ENCODE data around the gene CAMTA1. TPM values are rescaled to one million over a fixed set of nuclear protein-coding genes. Genes with fewer than 3 reads are reported as not detected.

CAMTA1 gene
- total RNA-seq, 1 donor from 2014 or later: 38.1 TPM

DNA sequence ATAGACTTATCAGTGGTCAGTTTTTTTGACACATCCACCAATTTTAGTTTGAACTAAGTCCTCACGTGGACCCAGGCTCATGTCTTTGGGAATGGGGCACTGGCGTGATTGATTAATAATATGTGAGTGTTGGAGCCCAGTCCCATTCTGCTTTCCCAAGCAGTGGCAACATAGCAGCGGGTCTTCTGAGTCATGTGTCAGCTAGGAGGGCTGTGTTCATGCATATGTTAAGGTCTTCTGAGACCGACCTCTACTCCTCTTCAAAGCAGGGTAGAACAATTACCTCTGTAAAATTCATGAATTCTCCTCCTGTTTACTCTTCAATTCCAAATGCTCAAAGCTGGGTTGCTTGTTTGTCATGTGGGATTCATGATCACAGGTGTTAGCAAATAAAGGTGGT lies 291.3 kb downstream of the CAMTA1 start:
- no peaks in the 10 kb centered on the region for H3K9me3 ChIP-seq (ENCODE audit: control insufficient read depth in 3 of 3, low read length in 3 of 3)
- H3K9ac ChIP-seq (ENCODE audit: low read depth in 1 of 3, low read length in 3 of 3): no peak overlapping the region
- peaks cover 0 to 3% (median 0%) of the 10 kb centered on the region in 3 donors for H3K27me3 ChIP-seq (ENCODE audit: control insufficient read depth in 3 of 3, insufficient read depth in 3 of 3, low read length in 3 of 3)
- no peaks in the 10 kb centered on the region for H3K36me3 ChIP-seq (ENCODE audit: control insufficient read depth in 3 of 3, insufficient read depth in 3 of 3, low read length in 3 of 3)
- no peak overlapping the region for H3K4me3 ChIP-seq (ENCODE audit: low read length in 3 of 3)
- H3K4me1 ChIP-seq (ENCODE audit: control insufficient read depth in 3 of 3, insufficient read depth in 3 of 3, low read length in 3 of 3): no peaks in the 10 kb centered on the region
- no peak overlapping the region for H3K27ac ChIP-seq (ENCODE audit: low read depth, low read length)

DNA sequence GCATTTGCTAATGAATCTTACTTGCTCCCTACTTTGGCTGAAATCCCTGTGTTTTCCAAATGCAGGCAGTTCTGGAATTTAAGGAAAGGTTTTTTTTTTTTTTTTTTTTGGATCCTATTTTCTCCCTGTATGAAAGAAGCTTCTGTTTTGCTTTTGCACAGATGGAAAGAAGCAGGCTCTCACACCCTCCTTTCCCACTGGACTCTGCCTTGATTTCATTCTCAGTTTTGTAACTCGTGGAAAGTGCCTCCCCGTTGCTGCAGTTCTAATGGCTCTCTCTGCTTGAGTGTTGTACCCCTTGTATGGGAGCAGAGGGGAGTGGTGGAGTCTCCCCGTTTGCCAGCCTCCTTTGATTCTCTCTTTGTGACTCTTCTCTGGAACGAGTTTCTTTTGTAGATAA lies 291.9 kb downstream of the CAMTA1 start:
- Histone ChIP-seq H3K4me1 (ENCODE audit: control insufficient read depth in 3 of 3, insufficient read depth in 3 of 3, low read length in 3 of 3) (no peaks in the 10 kb centered on the region), H3K9me3 (ENCODE audit: control insufficient read depth in 3 of 3, low read length in 3 of 3) (no peaks in the 10 kb centered on the region), H3K27me3 (ENCODE audit: control insufficient read depth in 3 of 3, insufficient read depth in 3 of 3, low read length in 3 of 3) (peaks cover 0 to 3% (median 0%) of the 10 kb centered on the region in 3 donors), H3K36me3 (ENCODE audit: control insufficient read depth in 3 of 3, insufficient read depth in 3 of 3, low read length in 3 of 3) (no peaks in the 10 kb centered on the region), H3K4me3 (ENCODE audit: low read length in 3 of 3) (no peak overlapping the region), H3K9ac (ENCODE audit: low read depth in 1 of 3, low read length in 3 of 3) (no peak overlapping the region), H3K27ac (ENCODE audit: low read depth, low read length) (no peak overlapping the region)

DNA sequence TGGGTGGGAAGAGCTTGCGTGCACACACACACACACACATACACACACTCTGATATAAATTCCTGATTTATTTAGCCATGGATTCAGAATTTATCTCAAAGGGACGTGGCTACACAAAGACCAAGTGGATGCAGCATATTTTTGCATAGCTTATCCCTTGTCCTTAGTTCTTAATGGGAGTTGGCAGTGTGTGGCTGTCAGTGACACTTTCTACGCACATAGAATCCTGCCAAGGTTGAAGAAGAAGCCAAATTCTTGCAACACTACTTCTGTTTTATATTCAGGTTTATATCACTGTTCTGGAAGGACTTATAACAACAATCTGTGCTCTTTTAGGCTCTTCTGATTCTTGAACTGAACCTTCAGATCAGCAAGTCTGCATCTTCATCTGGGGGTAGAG lies 292.7 kb downstream of the CAMTA1 start:
- Histone ChIP-seq H3K4me3 (ENCODE audit: low read length in 3 of 3) (no peak overlapping the region), H3K9me3 (ENCODE audit: control insufficient read depth in 3 of 3, low read length in 3 of 3) (no peaks in the 10 kb centered on the region), H3K27me3 (ENCODE audit: control insufficient read depth in 3 of 3, insufficient read depth in 3 of 3, low read length in 3 of 3) (peaks cover 0 to 3% (median 0%) of the 10 kb centered on the region in 3 donors), H3K36me3 (ENCODE audit: control insufficient read depth in 3 of 3, insufficient read depth in 3 of 3, low read length in 3 of 3) (no peaks in the 10 kb centered on the region), H3K27ac (ENCODE audit: low read depth, low read length) (no peak overlapping the region), H3K4me1 (ENCODE audit: control insufficient read depth in 3 of 3, insufficient read depth in 3 of 3, low read length in 3 of 3) (no peaks in the 10 kb centered on the region), H3K9ac (ENCODE audit: low read depth in 1 of 3, low read length in 3 of 3) (no peak overlapping the region)

DNA sequence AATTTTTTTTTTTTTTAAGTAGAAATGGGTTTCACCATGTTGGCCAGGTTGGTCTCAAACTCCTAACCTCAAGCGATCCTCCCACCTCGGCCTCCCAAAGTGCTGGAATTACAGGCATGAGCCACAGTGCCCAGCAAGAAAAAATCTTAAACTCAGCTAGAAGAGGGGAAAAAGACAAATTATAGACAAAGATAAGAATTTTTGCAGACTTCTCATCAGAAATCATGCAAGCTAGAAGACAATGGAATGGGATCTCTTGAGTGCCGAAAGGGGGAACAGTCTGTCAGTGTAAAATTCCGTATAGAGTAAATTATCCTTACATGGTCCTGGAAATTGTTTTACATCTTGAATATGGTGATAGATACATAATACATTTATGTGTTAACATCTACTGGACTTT lies 294.4 kb downstream of the CAMTA1 start:
- H3K4me1 ChIP-seq (ENCODE audit: control insufficient read depth in 3 of 3, insufficient read depth in 3 of 3, low read length in 3 of 3): no peaks in the 10 kb centered on the region
- no peak overlapping the region for H3K4me3 ChIP-seq (ENCODE audit: low read length in 3 of 3)
- no peak overlapping the region for H3K9ac ChIP-seq (ENCODE audit: low read depth in 1 of 3, low read length in 3 of 3)
- H3K36me3 ChIP-seq (ENCODE audit: control insufficient read depth in 3 of 3, insufficient read depth in 3 of 3, low read length in 3 of 3): no peaks in the 10 kb centered on the region
- H3K9me3 ChIP-seq (ENCODE audit: control insufficient read depth in 3 of 3, low read length in 3 of 3): no peaks in the 10 kb centered on the region
- H3K27ac ChIP-seq (ENCODE audit: low read depth, low read length): no peak overlapping the region
- H3K27me3 ChIP-seq (ENCODE audit: control insufficient read depth in 3 of 3, insufficient read depth in 3 of 3, low read length in 3 of 3): peaks cover 0 to 7% (median 4%) of the 10 kb centered on the region in 3 donors

DNA sequence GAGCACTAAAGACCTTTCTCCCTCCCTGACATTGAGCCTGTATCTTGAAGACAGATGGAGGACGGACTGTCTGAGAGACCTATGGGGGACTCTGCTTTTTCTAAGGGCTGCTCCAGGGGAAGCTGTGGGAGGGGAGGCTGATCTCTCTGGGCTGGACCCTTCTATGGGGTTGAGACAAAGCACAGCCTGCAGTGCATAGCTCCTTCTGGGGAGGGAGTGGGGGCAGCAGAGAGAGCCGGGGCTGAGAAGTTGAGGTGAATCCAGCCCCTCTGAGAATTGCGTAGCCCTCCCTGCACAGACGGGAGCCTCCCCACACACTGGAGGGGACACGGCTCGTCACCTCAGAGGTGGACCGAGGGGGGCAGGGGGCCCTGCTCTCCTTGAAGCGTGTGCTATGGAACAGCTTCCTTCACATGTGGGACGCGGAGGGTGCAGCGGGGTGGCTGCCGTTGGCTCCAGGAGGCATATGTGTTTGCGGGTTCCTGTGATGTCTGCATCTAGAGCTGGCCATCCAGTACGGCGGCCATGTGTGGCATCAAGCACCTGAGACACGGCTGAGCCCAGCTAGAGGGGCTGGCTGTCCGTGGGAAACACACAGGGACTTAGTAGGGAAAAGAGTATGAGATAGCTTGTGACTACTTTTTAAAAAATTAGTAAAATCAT lies 299.1 kb downstream of the CAMTA1 start:
- Histone ChIP-seq H3K36me3 (ENCODE audit: control insufficient read depth in 3 of 3, insufficient read depth in 3 of 3, low read length in 3 of 3) (no peaks in the 10 kb centered on the region), H3K4me1 (ENCODE audit: control insufficient read depth in 3 of 3, insufficient read depth in 3 of 3, low read length in 3 of 3) (no peaks in the 10 kb centered on the region), H3K9ac (ENCODE audit: low read depth in 1 of 3, low read length in 3 of 3) (no peak overlapping the region), H3K9me3 (ENCODE audit: control insufficient read depth in 3 of 3, low read length in 3 of 3) (no peaks in the 10 kb centered on the region), H3K4me3 (ENCODE audit: low read length in 3 of 3) (no peak overlapping the region), H3K27me3 (ENCODE audit: control insufficient read depth in 3 of 3, insufficient read depth in 3 of 3, low read length in 3 of 3) (peaks cover 0 to 20% (median 19%) of the 10 kb centered on the region in 3 donors), H3K27ac (ENCODE audit: low read depth, low read length) (no peak overlapping the region)

DNA sequence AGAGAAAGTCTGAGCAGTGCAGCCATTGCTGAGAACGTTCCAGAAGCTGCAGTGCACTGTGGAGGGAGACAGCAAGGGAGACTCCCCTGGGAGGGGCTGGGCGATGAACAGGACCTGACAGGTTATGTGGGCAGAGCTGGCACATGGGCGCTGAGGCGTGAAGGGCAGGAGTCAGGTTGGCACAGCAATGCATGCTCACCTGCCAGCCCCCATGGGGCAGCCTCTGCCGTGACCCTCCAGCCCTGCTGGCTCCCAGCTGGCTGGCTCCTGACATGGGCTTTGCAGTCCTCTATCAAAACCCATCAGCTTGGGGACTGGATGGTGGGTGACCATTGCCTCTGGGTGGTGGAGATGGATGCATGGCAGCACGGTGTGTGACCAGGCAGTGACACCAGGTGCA lies 300.3 kb downstream of the CAMTA1 start:
- H3K4me3 ChIP-seq (ENCODE audit: low read length in 3 of 3): no peak overlapping the region
- H3K27ac ChIP-seq (ENCODE audit: low read depth, low read length): no peak overlapping the region

DNA sequence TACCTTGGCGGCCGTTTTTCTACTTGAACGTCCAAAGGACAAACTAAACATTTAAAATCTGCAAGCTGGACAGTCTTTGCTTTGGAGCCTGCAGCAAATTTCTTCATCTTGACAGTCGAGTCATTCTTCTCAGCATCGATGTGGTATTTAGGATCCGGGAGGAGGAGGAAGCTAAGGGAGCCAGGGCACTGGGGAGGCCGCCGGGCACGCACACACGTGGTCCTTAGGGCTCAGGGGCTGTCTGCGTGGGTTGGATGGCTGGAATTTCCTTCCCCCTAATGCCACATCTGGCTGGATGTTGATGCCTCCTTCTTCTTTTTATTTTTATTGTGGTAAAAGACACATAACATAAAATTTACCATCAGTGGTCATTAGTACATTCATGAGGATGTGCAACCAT lies 300.9 kb downstream of the CAMTA1 start:
- Histone ChIP-seq H3K27me3 (ENCODE audit: control insufficient read depth in 3 of 3, insufficient read depth in 3 of 3, low read length in 3 of 3) (peaks cover 0 to 20% (median 19%) of the 10 kb centered on the region in 3 donors), H3K4me3 (ENCODE audit: low read length in 3 of 3) (no peak overlapping the region), H3K36me3 (ENCODE audit: control insufficient read depth in 3 of 3, insufficient read depth in 3 of 3, low read length in 3 of 3) (no peaks in the 10 kb centered on the region), H3K9me3 (ENCODE audit: control insufficient read depth in 3 of 3, low read length in 3 of 3) (no peaks in the 10 kb centered on the region), H3K9ac (ENCODE audit: low read depth in 1 of 3, low read length in 3 of 3) (no peak overlapping the region), H3K4me1 (ENCODE audit: control insufficient read depth in 3 of 3, insufficient read depth in 3 of 3, low read length in 3 of 3) (peaks cover 0 to under 1% (median 0%) of the 10 kb centered on the region in 3 donors), H3K27ac (ENCODE audit: low read depth, low read length) (no peak overlapping the region)

More for the DNA sequence above, 300.3 kb downstream of the CAMTA1 start:
- H3K27me3 ChIP-seq (ENCODE audit: control insufficient read depth in 3 of 3, insufficient read depth in 3 of 3, low read length in 3 of 3): peaks cover 0 to 20% (median 19%) of the 10 kb centered on the region in 3 donors
- no peaks in the 10 kb centered on the region for H3K36me3 ChIP-seq (ENCODE audit: control insufficient read depth in 3 of 3, insufficient read depth in 3 of 3, low read length in 3 of 3)
- H3K9ac ChIP-seq (ENCODE audit: low read depth in 1 of 3, low read length in 3 of 3): no peak overlapping the region
- no peaks in the 10 kb centered on the region for H3K4me1 ChIP-seq (ENCODE audit: control insufficient read depth in 3 of 3, insufficient read depth in 3 of 3, low read length in 3 of 3)
- H3K9me3 ChIP-seq (ENCODE audit: control insufficient read depth in 3 of 3, low read length in 3 of 3): no peaks in the 10 kb centered on the region

DNA sequence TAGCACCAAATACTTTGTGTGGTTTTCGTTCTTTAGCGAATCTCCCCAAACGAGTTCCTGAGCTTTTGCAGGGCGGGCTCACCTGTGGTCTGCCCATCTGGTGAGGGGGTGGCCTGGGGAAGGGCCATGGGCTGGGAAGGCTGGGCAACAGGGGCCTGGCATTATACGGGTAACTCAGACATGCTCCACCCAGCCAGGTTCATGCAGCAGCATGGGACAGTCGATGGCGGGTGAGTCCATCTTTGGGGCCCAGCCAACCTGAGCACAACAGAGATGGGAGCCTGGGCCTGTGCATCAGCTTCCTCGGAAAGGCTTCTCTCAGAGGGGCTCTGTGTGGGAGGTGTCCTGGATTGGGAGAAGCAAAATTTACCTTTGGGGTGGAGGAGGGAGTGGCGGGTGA lies 302.6 kb downstream of the CAMTA1 start:
- peaks cover 0 to 24% (median 19%) of the 10 kb centered on the region in 3 donors for H3K27me3 ChIP-seq (ENCODE audit: control insufficient read depth in 3 of 3, insufficient read depth in 3 of 3, low read length in 3 of 3)
- peaks cover 0 to 12% (median 0%) of the 10 kb centered on the region in 3 donors for H3K4me1 ChIP-seq (ENCODE audit: control insufficient read depth in 3 of 3, insufficient read depth in 3 of 3, low read length in 3 of 3)
- H3K9ac ChIP-seq (ENCODE audit: low read depth in 1 of 3, low read length in 3 of 3): no peak overlapping the region
- H3K9me3 ChIP-seq (ENCODE audit: control insufficient read depth in 3 of 3, low read length in 3 of 3): no peaks in the 10 kb centered on the region
- H3K27ac ChIP-seq (ENCODE audit: low read depth, low read length): no peak overlapping the region
- H3K4me3 ChIP-seq (ENCODE audit: low read length in 3 of 3): no peak overlapping the region
- H3K36me3 ChIP-seq (ENCODE audit: control insufficient read depth in 3 of 3, insufficient read depth in 3 of 3, low read length in 3 of 3): no peaks in the 10 kb centered on the region

DNA sequence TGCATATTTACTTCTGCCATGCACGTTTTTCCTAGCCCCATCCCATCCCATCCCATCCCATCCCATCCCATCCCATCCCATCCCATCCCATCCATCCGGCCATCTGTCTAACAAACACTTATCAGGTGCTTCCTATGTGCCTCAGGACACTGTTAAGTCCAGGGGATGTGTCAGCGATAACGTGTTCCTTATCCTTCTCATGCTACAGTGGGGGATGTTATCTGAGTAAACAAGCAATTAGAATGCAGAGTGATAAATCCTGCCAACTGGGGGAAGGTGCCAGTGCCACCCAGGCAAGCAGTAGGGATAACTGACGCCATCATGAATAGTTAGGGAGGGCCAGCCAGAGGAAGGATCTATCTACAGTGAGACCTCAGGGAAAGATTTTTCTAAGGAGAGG lies 304.2 kb downstream of the CAMTA1 start:
- no peak overlapping the region for H3K4me3 ChIP-seq (ENCODE audit: low read length in 3 of 3)
- H3K9ac ChIP-seq (ENCODE audit: low read depth in 1 of 3, low read length in 3 of 3): no peak overlapping the region
- H3K36me3 ChIP-seq (ENCODE audit: control insufficient read depth in 3 of 3, insufficient read depth in 3 of 3, low read length in 3 of 3): no peaks in the 10 kb centered on the region
- no peak overlapping the region for H3K27ac ChIP-seq (ENCODE audit: low read depth, low read length)
- H3K9me3 ChIP-seq (ENCODE audit: control insufficient read depth in 3 of 3, low read length in 3 of 3): no peaks in the 10 kb centered on the region
- peaks cover 0 to 26% (median 16%) of the 10 kb centered on the region in 3 donors for H3K27me3 ChIP-seq (ENCODE audit: control insufficient read depth in 3 of 3, insufficient read depth in 3 of 3, low read length in 3 of 3)
- H3K4me1 ChIP-seq (ENCODE audit: control insufficient read depth in 3 of 3, insufficient read depth in 3 of 3, low read length in 3 of 3): peaks cover 0 to 15% (median 0%) of the 10 kb centered on the region in 3 donors

DNA sequence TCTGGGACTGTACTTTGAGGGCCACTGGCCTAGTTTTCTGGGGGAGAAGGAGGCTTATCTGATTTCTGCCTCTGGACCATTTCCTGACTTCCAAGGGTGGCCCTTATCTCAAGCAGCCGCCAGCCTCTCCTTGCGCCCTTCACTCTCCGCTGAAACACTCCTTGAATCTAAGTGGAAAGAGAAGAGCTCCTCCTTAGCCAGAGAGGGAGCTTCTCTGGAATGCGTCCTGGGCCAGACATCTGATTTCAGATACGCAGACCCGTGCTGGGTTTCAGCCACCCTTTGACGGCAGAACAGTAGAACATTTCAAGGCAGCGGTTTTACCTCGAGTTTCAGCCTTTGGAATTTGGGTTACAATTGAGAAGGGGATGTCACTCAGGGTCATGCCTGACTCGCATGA lies 308.0 kb downstream of the CAMTA1 start:
- Histone ChIP-seq H3K27me3 (ENCODE audit: control insufficient read depth in 3 of 3, insufficient read depth in 3 of 3, low read length in 3 of 3) (peaks cover 0 to 33% (median 19%) of the 10 kb centered on the region in 3 donors), H3K4me1 (ENCODE audit: control insufficient read depth in 3 of 3, insufficient read depth in 3 of 3, low read length in 3 of 3) (peaks cover 2 to 22% (median 11%) of the 10 kb centered on the region in 3 donors), H3K4me3 (ENCODE audit: low read length in 3 of 3) (no peak overlapping the region), H3K9me3 (ENCODE audit: control insufficient read depth in 3 of 3, low read length in 3 of 3) (no peaks in the 10 kb centered on the region), H3K9ac (ENCODE audit: low read depth in 1 of 3, low read length in 3 of 3) (no peak overlapping the region), H3K36me3 (ENCODE audit: control insufficient read depth in 3 of 3, insufficient read depth in 3 of 3, low read length in 3 of 3) (no peaks in the 10 kb centered on the region), H3K27ac (ENCODE audit: low read depth, low read length) (no peak overlapping the region)
